ENCODE results near the gene TMEM52.

The TMEM52 gene

DNA sequence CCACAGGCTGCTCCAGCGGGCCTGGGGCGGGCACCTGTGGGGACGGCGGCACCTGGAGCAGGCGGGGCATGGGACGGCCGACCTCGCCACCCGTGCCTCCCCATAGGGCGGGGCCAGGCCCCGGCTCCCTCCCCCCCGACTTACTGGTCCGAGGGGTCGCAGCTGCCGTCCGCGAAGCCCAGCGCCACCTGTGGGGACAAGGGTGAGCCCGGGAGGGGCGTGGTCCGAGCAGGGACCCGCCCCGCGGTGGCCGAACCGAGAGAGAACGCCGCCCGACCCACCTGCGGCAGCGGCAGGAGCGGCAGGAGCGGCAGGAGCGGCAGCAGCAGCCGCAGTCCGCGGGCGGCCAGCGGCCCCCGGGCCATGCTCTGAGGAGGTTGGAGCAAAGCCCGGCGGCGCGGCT, at the start of gene TMEM52:
Gene TMEM52 (minus strand): TSS at position 379 of the 403 bp plus-strand sequence. CDS start 14 bp downstream, at position 365.
- peak in 2 of 3 experiments; percentile 21 to 46 for DNase-seq (ENCODE audit: low read depth in 3 of 3)

DNA sequence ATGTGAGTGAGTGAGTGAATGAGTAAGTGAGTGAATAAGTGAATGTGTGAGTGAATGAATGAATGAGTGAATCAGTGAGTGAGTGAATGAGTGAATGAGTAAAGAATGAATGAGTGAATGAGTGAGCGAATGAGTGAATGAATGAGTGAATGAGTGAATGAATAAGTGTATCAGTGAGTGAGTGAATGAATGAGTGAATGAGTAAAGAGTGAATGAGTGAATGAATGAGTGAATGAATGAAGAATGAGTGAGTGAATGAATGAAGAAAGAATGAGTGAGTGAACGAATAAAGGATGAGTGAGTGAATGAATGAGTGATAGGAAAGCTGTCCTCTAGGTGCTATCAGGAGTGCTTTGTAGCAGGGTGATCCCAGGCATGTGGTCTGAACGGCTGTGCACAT, 48.8 kb upstream of the TMEM52 start:
- DNase-seq (ENCODE audit: low read depth in 3 of 3), result no peak

DNA sequence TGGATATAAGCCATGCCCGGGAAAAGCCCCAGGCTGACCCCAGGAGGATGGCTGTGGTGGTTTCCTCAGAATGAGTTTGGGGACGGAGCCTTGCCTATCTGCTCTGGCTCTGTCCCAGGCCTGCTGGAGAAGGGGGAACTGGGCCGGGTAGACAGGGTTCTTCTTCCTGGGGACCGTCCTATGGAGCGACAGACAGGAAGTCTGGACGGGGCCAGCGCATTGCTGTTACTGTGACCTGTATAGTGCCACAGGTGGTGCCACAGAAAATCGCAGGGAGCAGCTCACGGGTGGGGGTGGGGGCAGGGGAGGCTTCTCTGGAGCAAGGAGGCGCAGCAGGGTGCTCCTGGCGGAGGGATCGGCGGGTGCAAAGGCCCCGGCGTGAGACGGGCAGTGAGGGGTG, 48.1 kb upstream of the TMEM52 start:
- no peak for DNase-seq (ENCODE audit: low read depth in 3 of 3)

DNA sequence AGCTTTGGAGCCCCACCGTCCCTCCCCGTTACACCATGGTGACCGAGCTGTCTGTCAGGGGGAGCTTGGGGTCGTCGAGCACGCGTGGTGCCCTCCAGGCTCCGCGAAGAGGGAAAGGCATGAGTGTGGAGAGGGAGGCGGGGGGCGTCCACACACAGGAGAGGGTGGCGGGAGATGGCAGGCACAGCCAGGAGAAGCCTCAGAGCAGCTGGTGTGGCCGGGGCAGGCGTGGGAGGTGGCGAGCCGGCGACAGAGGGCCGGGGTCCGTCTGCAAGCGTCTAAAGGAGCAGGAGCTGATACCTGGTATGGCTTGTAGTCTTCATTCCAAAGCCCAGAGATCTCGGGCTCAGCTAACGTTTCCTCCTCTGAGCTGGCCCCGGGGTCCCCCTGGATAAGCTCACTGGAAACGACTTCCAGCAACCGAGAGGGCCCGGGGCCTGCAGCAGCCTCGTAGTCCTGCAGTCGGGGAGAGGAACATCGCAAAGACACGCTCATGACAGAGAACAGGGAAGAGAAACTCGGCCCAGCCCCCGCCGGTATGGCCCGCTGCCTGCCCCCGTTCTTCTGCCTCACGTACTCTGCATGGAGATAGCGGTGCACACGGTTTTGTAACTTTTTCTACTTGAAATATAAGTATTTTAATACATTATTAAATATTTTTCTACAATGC, 47.1 kb upstream of the TMEM52 start:
- no peak for DNase-seq (ENCODE audit: low read depth in 3 of 3)

DNA sequence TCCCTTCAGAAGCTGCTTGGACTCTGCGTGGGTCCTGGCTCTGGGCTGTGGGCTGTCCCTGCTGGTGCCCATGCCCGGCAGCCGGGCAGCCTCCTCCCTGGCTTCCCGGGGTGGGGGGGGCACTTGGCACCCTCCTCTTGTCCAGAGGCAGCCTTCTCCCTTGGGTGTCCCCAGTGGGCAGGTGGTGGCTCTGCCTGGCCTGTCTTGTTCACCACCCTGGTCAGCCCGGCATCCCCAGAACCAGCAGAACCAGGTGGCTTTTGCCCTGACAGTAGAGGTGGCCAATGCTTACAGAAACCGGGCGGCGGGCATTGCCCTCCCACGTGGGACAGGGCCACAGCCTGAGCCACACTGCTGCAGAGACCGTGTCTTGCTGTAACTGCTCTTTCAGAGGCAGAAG, 46.5 kb upstream of the TMEM52 start:
- no peak for DNase-seq (ENCODE audit: low read depth in 3 of 3)

DNA sequence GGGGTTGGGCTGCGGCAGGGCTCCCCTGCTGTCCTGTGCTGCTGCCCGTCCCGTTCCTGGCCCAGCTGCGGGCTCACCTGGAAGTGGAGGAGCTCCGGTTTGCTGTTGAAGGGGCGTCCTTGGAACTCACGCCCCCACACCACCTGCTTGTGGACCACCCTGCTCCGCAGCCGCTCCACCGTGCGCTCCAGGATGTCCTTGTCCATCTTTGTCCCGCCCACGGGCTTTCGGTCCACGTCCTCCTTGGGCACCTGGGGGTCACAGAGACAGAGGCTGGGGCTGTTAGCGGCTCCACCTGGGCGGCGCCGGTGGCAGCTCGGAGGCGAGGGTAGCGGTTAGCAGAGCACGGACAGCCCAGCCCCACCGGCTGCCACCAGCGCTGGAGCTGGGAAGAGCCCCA, 45.7 kb upstream of the TMEM52 start:
- no peak for DNase-seq (ENCODE audit: low read depth in 3 of 3)

DNA sequence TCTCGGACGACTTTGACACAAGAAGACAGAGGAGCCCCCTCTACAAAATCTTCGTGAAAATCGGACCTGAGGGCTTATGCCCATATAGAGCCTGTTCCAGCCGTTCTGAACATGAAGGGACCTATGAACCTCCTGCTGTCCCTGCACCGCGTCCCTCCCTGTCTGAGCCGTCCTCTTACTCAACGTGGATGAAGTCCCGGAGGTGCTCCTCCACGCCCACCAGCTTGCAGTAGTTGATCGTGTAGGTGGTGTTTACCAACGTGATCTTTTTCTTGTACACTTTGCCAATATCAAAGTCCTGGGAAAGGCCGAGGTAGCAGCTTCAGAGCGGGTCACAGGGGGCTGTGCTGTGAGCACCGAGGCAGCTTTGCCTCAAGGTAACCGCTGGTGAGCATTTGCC, 44.5 kb upstream of the TMEM52 start:
- no peak for DNase-seq (ENCODE audit: low read depth in 3 of 3)

DNA sequence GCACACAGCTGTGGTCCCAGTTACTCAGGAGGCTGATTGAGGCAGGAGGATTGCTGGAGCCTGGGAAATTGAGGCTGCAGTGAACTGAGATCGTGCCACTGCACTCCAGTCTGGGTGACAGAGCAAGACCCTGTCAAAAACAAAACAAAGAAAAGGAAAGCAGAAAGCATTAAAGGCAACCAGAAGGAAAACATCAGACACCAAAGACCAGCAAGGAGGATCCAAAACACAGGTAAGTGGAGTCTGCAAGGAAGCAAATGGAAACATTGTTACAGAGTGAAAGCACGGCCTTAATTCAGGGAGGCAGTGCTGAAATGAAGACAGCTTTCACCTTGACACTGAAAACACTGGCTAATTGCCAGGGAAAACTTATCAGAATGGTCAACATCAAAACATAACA, 43.7 kb upstream of the TMEM52 start:
- DNase-seq (ENCODE audit: low read depth in 3 of 3), result no peak

DNA sequence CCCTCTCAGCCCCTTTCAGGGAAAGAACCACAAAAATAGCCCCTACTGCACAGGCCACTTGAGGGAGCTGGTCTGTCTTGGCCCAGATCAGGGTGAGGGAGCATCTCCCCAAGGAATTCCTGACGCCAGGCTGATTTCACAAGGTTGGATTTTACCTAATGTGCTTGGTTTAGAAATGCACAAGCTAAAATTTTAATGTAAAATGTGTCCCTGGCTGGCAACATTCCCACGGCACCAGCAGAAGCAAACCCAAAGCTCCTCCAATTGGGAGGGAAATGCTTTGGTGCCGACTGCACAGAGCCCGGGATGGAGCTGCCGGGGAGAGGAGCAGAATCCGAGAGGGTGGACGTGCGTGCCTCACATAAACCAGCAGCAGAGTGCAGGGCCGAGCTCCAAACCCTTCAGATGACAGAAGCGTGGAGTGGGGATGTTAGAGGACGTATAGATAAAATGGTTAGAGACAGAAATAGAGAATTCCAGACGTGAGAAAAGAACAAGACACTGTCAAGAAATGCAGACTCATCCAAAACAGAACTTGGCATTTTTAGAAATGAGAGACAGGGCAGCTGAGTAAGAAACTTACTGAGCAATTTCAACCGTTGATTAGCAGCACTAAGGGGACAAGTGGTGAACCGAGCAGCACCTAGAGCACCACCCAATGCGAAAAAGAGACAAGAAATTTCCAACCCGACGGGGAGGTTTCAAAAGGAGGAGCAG, 41.6 kb upstream of the TMEM52 start:
- no peak for DNase-seq (ENCODE audit: low read depth in 3 of 3)

DNA sequence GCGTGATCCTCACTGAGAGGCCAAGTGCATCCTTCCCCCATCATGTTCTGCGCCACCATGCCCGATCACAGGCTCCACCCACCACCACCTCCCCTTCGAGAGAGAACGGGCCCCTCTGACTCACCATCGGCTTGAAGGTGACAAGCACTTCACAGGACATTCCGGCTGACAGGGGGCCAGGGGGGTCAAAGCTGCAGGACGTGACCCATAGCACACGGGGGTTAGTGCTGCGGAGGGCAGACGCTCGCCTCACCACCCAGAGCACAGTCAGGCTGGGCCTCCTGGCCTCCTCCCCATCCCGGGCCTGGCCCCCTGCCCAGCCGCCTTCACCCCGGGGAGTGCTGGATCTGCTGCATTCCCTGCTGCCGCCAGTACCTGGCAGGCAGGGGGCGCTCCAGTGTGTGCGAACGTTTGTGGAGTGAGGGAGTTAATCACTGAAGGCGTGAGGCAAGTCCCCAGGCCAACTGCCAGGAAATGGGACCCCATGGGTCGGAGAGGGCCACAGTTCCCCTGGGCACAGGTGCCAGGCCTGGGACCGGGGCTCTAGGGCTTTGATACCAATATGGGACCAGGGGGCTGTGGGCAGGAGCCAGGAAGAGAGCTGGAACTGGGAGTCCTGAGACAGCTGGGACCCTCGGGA, 40.9 kb upstream of the TMEM52 start:
- DNase-seq (ENCODE audit: low read depth in 3 of 3), result peak; percentile 37 to 46 (median 46)

DNA sequence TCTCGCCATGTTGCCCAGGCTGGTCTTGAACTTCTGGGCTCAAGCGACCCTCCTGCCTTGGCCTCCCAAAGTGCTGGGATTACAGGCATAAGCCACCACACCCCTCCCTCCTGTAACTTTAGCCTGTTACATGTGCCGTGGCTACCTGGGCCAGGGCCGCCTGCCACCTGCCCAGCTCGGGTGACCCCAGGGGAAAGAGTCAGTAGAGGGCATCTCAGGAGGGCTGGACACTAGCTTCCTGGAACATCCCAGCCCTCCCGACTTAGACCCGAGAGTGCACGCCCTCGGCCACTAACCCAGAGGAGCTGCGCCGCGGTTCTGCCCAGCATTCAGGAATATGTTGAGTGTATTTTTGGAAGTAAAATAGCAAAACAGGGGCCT, 40.4 kb upstream of the TMEM52 start:
- DNase-seq (ENCODE audit: low read depth in 3 of 3), result no peak

DNA sequence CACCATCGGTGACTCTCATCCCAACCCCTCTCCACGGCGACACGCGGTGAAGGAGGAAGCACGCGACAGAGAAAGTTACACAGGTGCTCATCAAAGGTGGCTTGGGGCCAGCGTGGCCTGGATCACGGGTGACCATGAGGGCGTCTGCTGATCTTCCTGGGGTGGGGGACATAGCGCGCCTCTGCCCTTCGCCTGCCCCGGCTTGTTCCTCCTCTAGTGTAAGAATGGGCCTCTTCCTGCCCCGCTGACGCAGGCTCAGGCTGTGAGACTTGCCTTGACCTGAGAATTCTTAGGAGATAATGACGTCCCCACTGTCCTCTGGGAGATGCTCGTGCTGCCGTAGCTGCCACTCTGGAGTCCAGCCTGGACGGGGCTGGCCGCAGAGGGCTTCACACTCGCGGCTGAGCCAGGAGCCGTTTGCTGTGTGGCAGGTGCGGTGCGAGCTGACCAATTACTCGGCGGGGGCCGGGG, 39.0 kb upstream of the TMEM52 start:
- no peak for DNase-seq (ENCODE audit: low read depth in 3 of 3)

DNA sequence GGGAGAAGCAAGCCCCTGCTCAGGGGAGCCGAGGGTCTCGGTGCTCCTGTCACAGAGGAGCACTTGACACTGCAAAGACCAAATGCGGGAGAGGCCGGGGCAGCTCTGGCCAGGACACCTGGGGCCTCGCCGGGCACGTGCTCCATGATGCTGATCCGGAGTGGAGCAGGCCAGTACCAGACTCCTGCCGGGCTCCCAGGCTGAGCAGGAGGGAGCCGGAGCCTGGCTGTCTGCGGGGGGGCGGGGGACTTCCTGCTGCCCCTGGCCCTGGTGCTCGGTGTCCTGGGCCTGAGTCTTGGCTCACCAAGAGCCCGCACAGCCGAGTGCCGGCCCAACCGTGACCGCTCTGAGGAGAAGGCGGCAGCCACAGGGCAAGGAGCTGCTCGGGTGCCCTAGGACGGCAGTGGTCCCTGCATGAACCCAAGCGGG, 38.5 kb upstream of the TMEM52 start:
- DNase-seq (ENCODE audit: low read depth in 3 of 3), result no peak

DNA sequence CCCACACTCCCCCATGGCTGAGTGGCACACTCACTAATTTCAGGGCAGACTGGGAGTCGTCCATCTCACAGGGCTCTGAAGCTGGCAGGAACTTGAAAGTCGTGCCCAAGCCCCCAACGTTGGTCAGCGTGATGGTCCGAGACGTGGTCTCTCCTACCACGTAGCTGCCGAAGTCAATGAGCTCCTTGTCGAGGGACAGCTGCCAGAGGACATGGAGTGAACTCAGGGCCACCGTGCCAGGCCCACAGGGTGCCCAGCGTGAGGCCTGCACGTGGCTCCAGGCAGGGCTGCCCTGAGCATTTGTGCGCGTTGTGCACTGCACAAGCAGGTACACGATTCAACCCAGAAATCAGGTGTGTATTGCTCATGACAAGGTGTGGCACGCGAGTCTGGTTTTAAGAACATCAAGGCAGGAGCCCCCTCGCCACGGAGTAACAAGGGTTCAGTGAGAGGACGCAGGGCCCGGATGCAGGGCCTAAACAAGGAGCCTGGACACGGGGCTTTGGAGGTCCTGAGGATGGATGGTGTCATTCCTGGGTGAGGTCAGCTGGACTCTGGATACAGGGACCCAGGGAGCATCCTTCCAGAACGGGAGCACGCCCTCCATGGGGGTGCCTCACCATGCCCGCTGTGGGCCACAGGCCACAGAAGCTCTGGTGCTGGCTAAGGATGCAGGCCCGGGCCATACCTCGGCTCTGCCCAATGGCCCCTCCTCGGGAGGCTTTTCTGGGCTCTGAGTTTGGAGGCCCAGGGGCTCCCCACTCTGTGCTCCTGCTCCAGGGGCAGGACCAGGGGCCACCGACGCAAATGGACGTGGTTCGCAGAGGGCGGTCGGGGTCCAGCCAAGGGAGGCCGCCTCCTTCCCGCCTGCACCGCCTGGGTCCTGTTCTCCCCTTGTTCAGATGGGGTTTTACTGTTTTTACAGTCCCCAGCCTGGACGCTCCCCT, 37.8 kb upstream of the TMEM52 start:
- DNase-seq (ENCODE audit: low read depth in 3 of 3), result no peak

DNA sequence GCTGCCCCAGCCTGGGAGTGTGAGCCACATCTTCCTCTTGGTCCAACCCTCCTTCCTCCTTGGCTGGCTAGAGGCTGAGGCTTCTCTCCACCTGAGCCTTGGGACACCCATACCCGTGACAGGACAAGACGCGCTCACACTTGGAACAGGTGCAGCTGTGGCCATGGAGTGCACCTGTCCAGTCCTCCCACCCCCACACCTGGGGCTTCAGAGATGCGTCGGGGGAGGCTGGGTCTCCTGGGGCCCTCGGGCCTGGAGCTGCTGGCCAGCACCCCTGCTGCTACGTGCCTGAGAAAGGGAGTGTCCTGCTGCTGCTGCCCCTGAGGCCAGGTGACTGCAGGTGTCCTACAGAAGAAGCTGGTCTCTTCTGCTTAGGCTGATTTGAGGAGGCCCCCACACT, 37.0 kb upstream of the TMEM52 start:
- no peak for DNase-seq (ENCODE audit: low read depth in 3 of 3)

DNA sequence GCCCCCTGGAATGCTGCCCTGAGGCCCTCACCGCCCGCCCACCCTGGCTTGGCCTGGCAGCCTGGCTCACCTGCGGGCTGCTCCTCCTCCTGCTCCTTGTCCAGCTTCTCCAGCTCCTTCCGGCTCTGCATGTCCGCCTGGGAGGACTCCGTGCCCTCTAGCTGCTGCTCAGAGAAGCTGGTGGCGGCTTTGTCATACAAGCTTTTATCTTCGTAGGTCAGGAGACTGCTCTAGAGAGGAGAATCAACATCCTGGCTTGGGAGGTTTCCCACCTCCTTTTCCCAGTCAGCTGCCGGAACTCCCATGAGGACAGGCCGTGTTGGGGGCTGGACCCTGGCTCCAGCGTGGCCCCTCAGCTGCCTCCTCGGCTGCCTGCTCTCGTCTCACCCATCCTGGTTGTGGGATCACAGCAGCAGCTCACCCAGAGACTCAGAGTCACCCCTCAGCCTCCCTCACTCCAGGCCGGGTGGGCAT, 36.6 kb upstream of the TMEM52 start:
- no peak for DNase-seq (ENCODE audit: low read depth in 3 of 3)

DNA sequence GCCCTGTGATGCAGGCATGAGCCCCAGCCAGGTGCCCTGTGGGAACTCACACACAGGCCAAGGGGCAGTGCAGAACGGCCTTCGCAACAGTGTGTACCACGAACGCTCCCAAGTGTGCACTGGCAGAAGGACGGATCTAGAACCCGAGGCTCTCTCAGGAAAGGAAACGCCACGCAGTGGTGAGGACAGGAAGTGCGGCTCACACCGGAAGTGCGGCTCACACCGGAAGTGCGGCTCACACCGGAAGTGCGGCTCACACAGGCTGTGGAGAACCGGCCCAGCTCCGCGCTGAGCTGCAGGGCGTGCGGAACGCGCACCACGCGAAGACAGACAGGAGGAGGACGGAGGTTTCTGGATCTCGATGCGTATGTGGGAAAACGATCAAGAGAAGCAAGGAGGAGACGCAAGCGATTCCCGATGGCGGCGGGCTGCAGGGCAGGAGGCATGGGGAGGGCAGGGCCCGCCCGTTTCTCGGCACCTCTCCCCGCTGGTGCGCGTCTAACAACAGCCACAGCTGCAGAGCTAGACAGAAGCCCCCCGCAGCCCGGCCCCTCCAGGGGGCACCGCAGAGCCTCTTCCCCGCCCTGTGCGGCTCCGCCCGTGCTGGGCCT, 35.9 kb upstream of the TMEM52 start:
- no peak for DNase-seq (ENCODE audit: low read depth in 3 of 3)

DNA sequence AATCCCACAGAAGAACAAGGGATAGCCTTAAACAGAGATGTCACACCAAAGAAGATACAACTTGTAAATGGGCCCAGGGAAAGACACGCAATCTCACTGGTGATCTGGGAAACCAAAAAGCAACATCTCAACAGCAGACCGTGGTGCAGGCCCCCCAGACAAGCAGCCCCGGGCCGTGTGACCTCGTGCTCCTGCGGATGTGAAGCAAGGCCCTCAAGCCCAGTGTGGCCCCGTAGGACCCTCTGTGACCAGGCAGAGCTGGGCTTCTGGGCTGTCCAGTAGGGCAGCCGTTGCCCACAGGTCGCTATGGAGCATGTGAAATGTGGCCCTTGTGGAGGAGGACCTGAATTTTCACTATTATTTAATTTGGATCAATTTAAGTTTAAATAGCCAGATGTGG, 34.9 kb upstream of the TMEM52 start:
- no peak for DNase-seq (ENCODE audit: low read depth in 3 of 3)

DNA sequence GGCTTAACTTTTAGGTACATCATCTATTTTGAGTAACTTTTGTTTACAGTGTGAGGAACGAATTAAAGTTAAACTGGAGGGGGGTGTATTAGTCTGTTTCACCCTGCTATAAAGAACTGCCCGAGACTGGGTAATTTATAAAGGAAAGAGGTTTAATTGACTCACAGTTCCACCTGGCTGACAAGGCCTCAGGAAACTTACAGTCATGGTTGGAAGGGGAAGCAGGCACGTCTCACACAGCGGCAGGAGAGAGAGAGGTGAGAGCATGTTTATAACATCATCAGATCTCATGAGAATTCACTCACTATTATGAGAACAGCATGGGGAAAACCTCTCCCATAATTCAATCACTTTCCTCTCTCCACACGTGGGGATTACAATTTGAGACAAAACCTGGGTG, 31.9 kb upstream of the TMEM52 start:
- no peak for DNase-seq (ENCODE audit: low read depth in 3 of 3)

DNA sequence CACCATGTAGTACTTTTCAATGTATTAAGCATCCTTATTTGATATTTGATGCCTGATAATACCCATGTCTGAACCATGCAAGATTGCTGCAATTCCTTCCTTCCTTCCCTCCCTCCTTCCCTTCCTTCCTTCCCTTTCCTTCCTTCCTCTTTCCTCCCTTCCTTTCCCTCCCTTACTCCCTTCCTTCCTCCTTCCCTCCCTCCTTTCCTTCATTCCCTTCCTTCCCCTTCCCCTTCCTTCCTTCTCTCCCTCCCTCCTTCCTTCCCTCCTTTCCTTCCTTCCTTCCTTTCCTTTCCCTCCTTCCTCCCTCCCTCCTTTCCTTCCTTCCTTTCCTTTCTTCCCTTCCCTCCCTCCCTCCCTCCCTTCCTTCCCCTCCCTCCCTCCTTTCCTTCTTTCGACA, 29.7 kb upstream of the TMEM52 start:
- no peak for DNase-seq (ENCODE audit: low read depth in 3 of 3)

DNA sequence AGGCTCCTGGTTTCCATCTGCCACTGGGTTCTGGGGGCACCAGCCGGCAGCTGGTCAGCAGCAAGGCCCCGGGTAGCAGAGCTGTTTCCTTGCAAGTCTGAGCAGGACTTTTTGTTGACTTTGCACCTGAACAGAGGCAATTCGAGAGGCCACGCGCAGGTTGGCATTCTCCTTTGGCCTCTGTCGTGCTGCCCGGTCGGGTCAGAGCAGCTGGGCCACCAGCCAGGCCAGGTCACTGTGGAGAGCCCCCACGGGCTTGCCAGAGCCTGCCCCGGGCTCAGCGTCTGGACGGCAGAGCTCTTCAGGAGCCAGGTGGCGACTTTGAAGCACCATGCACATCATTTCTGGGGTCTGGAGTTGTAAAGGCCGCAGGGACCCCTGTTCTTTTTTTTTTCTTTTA, 28.4 kb upstream of the TMEM52 start:
- no peak for DNase-seq (ENCODE audit: low read depth in 3 of 3)

Measured in stimulated activated CD4-positive, alpha-beta T cell treated with anti-CD3 and anti-CD28 coated beads, TNF-alpha, amount 100 ng/mL, for 4 hours (primary cell).